Measurements from ENCODE around the gene PDCD6IP. TPM values are rescaled to one million over a fixed set of nuclear protein-coding genes. Genes with fewer than 3 reads are reported as not detected.

Gene PDCD6IP
- total RNA-seq, 1 donor from 2014 or later: 296 TPM

- H3K9me3 ChIP-seq: no peaks in the 10 kb centered on the region
- H3K4me1 ChIP-seq: no peaks in the 10 kb centered on the region
- no peak overlapping the region for H3K4me3 ChIP-seq
- H3K27me3 ChIP-seq (ENCODE audit: low read depth): no peaks in the 10 kb centered on the region
- TF ChIP-seq, protein P1, sequence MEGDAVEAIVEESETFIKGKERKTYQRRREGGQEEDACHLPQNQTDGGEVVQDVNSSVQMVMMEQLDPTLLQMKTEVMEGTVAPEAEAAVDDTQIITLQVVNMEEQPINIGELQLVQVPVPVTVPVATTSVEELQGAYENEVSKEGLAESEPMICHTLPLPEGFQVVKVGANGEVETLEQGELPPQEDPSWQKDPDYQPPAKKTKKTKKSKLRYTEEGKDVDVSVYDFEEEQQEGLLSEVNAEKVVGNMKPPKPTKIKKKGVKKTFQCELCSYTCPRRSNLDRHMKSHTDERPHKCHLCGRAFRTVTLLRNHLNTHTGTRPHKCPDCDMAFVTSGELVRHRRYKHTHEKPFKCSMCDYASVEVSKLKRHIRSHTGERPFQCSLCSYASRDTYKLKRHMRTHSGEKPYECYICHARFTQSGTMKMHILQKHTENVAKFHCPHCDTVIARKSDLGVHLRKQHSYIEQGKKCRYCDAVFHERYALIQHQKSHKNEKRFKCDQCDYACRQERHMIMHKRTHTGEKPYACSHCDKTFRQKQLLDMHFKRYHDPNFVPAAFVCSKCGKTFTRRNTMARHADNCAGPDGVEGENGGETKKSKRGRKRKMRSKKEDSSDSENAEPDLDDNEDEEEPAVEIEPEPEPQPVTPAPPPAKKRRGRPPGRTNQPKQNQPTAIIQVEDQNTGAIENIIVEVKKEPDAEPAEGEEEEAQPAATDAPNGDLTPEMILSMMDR (IDR thresholded peaks at IDR 0.05): no peak
- intact Hi-C loops (cut with DNase I): no loop called here
- no peak overlapping the region for H3K27ac ChIP-seq
- ATAC-seq (no peak), DNase-seq (no peak)
- no peaks in the 10 kb centered on the region for H3K36me3 ChIP-seq
Observed at GRCh38 chr3:33898901-33899300, 100.5 kb downstream of the PDCD6IP start.

GRCh38 chr3:33900440-33900808, 102.0 kb downstream of the PDCD6IP start:
- no peaks in the 10 kb centered on the region for H3K4me1 ChIP-seq
- no peak for ATAC-seq
- TF ChIP-seq, protein P1 (IDR thresholded peaks at IDR 0.05): no peak
- no peak for DNase-seq
- H3K9me3 ChIP-seq: no peaks in the 10 kb centered on the region
- no peak overlapping the region for H3K4me3 ChIP-seq
- H3K27me3 ChIP-seq (ENCODE audit: low read depth): no peaks in the 10 kb centered on the region
- intact Hi-C loops (cut with DNase I): no loop called here
- no peaks in the 10 kb centered on the region for H3K36me3 ChIP-seq
- no peak overlapping the region for H3K27ac ChIP-seq

DNA sequence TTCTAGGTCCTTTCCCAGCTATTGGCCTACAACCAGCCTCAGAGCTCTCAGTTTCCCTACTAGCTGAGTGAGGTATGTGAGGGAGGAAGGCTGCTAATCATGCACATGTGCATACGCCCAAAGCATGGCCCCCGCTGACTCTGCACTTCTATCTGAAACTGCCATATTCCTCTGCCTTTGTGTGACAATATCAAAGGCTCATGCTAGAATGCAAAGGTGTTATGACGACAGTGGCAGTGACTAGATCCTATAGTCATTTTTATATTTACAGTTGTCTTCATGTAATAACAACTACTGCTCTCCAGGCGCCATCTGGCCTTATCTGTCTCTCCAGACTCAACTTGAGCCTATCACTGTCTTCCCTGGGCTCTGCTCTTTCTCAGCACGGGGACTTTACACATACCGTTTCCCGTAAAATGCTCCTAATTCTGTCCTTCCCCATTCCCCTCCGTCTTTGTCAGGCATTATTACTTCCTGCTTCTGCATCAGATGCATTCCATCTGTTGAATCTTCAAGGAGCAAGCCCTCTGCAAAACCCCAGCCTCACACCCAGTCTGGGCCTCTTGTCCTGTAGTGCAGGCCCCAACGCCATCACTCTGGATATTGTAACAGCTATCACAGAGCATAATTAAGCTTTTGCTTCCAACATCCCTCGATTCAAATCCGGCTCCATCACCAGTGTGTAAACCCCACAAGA, 102.5 kb downstream of the PDCD6IP start:
- no peak overlapping the region for H3K27ac ChIP-seq
- H3K36me3 ChIP-seq: no peaks in the 10 kb centered on the region
- no peaks in the 10 kb centered on the region for H3K27me3 ChIP-seq (ENCODE audit: low read depth)
- ATAC-seq (no peak), DNase-seq (no peak)
- no peaks in the 10 kb centered on the region for H3K4me1 ChIP-seq
- H3K9me3 ChIP-seq: no peaks in the 10 kb centered on the region
- intact Hi-C loops (cut with DNase I): no loop called here
- no peak overlapping the region for H3K4me3 ChIP-seq
- TF ChIP-seq, protein P1 (IDR thresholded peaks at IDR 0.05): no peak

GRCh38 chr3:33901862-33902563, 103.6 kb downstream of the PDCD6IP start:
- H3K4me3 ChIP-seq: no peak overlapping the region
- intact Hi-C loops (cut with DNase I): no loop called here
- H3K27ac ChIP-seq: no peak overlapping the region
- DNase-seq (no peak), ATAC-seq (no peak)
- no peaks in the 10 kb centered on the region for H3K4me1 ChIP-seq
- TF ChIP-seq, protein P1 (IDR thresholded peaks at IDR 0.05): no peak
- H3K36me3 ChIP-seq: no peaks in the 10 kb centered on the region
- H3K9me3 ChIP-seq: no peaks in the 10 kb centered on the region
- no peaks in the 10 kb centered on the region for H3K27me3 ChIP-seq (ENCODE audit: low read depth)

DNA sequence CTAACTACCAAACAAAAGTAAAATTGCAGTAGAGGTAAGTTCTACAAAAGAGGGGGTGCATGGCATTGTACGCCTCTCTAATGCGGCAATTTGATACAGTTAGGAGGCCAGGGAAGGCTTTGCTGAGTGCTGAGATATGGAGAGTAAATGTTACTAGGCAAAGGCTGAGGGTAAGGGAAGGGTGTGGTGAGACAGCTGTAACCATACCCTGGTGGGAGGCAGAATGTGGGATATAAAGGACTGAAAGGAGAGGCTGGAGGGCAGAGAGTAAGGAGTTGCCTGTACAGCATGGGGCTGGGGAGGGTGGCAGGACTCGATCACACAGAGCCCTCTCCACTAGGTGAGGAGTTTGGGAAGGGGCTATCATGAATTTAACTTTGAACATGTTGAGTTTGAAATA, 106.3 kb downstream of the PDCD6IP start:
- TF ChIP-seq, protein P1 (IDR thresholded peaks at IDR 0.05): no peak
- intact Hi-C loops (cut with DNase I): no loop called here
- H3K36me3 ChIP-seq: no peaks in the 10 kb centered on the region

More for the DNA sequence above, 106.3 kb downstream of the PDCD6IP start:
- ATAC-seq (no peak), DNase-seq (no peak)
- Histone ChIP-seq H3K4me3 (no peak overlapping the region), H3K4me1 (no peaks in the 10 kb centered on the region), H3K9me3 (no peaks in the 10 kb centered on the region), H3K27ac (no peak overlapping the region), H3K27me3 (ENCODE audit: low read depth) (no peaks in the 10 kb centered on the region)

All from lower lobe of right lung (tissue), 2 donors.